ENCODE measurements around the gene SART3. TPM values are rescaled to one million over a fixed set of nuclear protein-coding genes. Genes with fewer than 3 reads are reported as not detected.

The SART3 gene
- total and polyA plus RNA-seq, 2 of the 8 experiments (the other 6 are each of a cell fraction or from before 2014, with no cell fraction given): 16.0 to 103 TPM

- TF ChIP-seq CHD2 (IDR thresholded peaks at IDR 0.05; ENCODE audit: low read length) (no peak), POLR2A (IDR thresholded peaks at IDR 0.05; ENCODE audit: control extremely low read depth in 1 of 2, low read depth in 2 of 2, low read length in 2 of 2) (no peak), RFX5 (IDR thresholded peaks at IDR 0.05; ENCODE audit: borderline replicate concordance, low read depth, low read length) (no peak), POU5F1 (IDR thresholded peaks at IDR 0.05; ENCODE audit: low read depth, low read length) (no peak), CBX5 (IDR thresholded peaks at IDR 0.05; ENCODE audit: low read depth, low read length) (no peak), TAF1 (IDR thresholded peaks at IDR 0.05; ENCODE audit: low read depth, low read length) (no peak), EGR1 (IDR thresholded peaks at IDR 0.05; ENCODE audit: borderline replicate concordance, low read depth, low read length) (no peak)
- TF ChIP-seq, protein P1, sequence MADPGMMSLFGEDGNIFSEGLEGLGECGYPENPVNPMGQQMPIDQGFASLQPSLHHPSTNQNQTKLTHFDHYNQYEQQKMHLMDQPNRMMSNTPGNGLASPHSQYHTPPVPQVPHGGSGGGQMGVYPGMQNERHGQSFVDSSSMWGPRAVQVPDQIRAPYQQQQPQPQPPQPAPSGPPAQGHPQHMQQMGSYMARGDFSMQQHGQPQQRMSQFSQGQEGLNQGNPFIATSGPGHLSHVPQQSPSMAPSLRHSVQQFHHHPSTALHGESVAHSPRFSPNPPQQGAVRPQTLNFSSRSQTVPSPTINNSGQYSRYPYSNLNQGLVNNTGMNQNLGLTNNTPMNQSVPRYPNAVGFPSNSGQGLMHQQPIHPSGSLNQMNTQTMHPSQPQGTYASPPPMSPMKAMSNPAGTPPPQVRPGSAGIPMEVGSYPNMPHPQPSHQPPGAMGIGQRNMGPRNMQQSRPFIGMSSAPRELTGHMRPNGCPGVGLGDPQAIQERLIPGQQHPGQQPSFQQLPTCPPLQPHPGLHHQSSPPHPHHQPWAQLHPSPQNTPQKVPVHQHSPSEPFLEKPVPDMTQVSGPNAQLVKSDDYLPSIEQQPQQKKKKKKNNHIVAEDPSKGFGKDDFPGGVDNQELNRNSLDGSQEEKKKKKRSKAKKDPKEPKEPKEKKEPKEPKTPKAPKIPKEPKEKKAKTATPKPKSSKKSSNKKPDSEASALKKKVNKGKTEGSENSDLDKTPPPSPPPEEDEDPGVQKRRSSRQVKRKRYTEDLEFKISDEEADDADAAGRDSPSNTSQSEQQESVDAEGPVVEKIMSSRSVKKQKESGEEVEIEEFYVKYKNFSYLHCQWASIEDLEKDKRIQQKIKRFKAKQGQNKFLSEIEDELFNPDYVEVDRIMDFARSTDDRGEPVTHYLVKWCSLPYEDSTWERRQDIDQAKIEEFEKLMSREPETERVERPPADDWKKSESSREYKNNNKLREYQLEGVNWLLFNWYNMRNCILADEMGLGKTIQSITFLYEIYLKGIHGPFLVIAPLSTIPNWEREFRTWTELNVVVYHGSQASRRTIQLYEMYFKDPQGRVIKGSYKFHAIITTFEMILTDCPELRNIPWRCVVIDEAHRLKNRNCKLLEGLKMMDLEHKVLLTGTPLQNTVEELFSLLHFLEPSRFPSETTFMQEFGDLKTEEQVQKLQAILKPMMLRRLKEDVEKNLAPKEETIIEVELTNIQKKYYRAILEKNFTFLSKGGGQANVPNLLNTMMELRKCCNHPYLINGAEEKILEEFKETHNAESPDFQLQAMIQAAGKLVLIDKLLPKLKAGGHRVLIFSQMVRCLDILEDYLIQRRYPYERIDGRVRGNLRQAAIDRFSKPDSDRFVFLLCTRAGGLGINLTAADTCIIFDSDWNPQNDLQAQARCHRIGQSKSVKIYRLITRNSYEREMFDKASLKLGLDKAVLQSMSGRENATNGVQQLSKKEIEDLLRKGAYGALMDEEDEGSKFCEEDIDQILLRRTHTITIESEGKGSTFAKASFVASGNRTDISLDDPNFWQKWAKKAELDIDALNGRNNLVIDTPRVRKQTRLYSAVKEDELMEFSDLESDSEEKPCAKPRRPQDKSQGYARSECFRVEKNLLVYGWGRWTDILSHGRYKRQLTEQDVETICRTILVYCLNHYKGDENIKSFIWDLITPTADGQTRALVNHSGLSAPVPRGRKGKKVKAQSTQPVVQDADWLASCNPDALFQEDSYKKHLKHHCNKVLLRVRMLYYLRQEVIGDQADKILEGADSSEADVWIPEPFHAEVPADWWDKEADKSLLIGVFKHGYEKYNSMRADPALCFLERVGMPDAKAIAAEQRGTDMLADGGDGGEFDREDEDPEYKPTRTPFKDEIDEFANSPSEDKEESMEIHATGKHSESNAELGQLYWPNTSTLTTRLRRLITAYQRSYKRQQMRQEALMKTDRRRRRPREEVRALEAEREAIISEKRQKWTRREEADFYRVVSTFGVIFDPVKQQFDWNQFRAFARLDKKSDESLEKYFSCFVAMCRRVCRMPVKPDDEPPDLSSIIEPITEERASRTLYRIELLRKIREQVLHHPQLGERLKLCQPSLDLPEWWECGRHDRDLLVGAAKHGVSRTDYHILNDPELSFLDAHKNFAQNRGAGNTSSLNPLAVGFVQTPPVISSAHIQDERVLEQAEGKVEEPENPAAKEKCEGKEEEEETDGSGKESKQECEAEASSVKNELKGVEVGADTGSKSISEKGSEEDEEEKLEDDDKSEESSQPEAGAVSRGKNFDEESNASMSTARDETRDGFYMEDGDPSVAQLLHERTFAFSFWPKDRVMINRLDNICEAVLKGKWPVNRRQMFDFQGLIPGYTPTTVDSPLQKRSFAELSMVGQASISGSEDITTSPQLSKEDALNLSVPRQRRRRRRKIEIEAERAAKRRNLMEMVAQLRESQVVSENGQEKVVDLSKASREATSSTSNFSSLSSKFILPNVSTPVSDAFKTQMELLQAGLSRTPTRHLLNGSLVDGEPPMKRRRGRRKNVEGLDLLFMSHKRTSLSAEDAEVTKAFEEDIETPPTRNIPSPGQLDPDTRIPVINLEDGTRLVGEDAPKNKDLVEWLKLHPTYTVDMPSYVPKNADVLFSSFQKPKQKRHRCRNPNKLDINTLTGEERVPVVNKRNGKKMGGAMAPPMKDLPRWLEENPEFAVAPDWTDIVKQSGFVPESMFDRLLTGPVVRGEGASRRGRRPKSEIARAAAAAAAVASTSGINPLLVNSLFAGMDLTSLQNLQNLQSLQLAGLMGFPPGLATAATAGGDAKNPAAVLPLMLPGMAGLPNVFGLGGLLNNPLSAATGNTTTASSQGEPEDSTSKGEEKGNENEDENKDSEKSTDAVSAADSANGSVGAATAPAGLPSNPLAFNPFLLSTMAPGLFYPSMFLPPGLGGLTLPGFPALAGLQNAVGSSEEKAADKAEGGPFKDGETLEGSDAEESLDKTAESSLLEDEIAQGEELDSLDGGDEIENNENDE (IDR thresholded peaks at IDR 0.05; ENCODE audit: insufficient replicate concordance, low read length): no peak
Observed at GRCh38 chr12:108478611-108479206, 82.3 kb downstream of the SART3 start (continued).

Measured in H1 (cell line).